ENCODE results near the gene ENTPD8. TPM values are rescaled to one million over a fixed set of nuclear protein-coding genes. Genes with fewer than 3 reads are reported as not detected.

ENTPD8 gene
- total RNA-seq, 2 experiments from 2014 or later = not detected

DNA sequence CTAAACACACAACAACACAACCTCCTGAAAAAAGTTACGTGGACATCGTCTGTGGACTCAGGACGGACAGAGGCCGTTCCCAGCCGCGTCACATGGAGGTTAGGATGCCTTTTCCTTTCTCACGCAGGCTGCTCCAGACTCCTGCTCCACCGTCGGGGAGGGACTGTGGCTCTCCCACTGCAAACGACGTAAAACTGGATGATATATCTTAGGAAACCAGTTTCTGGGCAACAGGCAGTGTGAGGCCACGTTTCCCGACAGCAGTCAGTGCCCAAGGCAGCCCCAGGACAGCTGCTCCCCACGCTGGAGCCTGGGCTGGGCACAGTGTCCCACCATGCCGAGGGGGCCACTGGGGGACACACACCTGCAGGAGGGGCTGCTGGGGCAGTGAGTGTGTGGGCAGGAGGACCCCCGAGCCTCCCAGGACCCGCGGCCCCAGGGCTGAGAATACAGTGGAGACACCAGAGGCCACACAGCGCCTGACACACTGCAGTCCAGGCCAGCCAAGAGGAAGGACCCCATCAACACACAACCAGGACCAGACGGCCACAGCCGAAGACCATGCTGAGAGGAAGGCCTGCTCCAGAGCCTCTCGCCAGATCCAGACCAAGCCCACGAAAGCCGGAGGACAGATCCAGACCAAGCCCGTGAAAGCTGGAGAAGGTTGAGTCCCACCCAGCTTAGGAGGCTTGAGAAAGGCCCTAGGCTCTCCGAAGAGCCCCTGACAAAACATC lies 44.4 kb downstream of the ENTPD8 start:
- Mint-ChIP-seq H3K36me3 (peaks cover 3% of the 10 kb centered on the region), H3K9me3 (no peaks in the 10 kb centered on the region), H3K4me3 (no peak overlapping the region), H3K27ac (peak overlapping the region; percentile 74), H3K27me3 (no peaks in the 10 kb centered on the region), H3K4me1 (peaks cover 16% of the 10 kb centered on the region)
- no peak for DNase-seq

- DNase-seq = no peak
- Mint-ChIP-seq H3K4me3 (no peak overlapping the region), H3K4me1 (peaks cover 16% of the 10 kb centered on the region), H3K27me3 (no peaks in the 10 kb centered on the region), H3K36me3 (peaks cover 3% of the 10 kb centered on the region), H3K27ac (no peak overlapping the region), H3K9me3 (no peaks in the 10 kb centered on the region)
These were observed 44.9 kb downstream of the ENTPD8 start for GRCh38 chr9:137396227-137396626.

DNA sequence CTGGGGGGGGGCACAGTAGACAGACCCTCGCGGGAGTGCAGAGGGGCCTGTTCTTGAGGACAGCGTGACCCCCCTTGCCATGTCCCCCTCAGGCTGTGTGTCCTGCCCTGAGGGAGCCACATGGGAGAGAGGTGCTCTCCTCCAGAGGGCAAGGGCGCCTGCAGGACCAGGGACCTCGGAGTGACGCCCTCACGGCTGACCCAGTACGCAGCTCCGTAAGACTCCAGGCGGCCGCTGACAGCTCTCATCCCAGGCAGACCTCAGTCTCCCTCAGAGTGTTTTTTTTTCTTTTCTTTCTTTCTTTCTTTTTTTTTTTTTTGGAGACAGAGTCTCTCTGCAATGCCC lies 45.5 kb downstream of the ENTPD8 start:
- H3K27me3 Mint-ChIP-seq = no peaks in the 10 kb centered on the region
- peaks cover 16% of the 10 kb centered on the region for H3K4me1 Mint-ChIP-seq
- no peak overlapping the region for H3K4me3 Mint-ChIP-seq
- no peak overlapping the region for H3K27ac Mint-ChIP-seq
- H3K36me3 Mint-ChIP-seq = peaks cover 3% of the 10 kb centered on the region
- H3K9me3 Mint-ChIP-seq = no peaks in the 10 kb centered on the region
- no peak for DNase-seq

- Mint-ChIP-seq H3K9me3 (no peaks in the 10 kb centered on the region), H3K4me1 (peaks cover 16% of the 10 kb centered on the region), H3K27me3 (no peaks in the 10 kb centered on the region), H3K36me3 (peaks cover under 1% of the 10 kb centered on the region), H3K27ac (no peak overlapping the region), H3K4me3 (no peak overlapping the region)
- DNase-seq = no peak
These were observed 46.1 kb downstream of the ENTPD8 start for GRCh38 chr9:137394866-137395665.

DNA sequence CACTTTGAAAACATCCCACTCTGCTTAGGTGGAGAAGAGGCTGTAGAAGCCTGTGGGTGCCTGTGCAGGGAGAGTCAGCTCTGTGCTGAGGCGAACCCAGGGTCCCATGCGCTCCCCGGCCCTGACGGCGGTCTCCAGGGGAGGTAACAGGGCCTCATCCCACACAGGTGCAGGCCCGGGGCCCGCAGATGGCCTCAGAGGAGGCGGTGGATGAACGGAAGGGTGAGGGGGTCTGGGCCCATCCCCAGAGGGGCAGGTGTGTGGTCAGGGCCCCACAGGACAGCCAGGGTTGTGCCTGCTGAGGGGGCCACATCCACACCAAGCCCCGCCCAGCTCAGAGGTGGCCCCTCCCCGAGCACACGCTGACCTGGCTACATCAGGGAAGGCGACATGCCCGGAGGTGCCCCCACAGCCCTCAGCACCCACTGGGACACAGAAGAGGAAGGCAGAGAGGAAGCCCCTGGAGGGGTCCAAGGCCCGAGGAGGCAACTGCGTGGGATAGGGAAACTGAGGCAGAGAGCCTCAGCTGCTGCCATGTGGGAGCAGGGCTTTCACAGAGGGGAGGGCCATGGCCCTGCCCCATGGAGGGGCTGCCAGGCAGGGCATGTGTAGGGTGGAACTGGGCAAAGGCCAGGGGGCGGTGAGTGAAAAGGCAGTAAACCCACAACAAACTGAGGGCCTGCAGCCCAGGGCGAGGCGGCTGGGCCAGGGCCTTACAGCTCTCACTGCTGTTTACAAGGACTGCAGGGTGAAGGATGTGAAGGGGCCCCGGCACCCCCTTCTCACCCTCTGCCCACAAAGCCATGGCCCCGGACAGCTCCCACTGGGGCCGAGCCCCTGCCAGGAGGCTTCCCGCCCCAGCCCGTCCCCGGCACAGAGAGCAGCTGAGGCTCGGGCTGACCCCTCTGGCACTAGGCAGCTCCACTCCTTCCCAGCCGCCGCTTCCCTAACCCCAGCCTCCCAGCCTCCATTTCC lies 47.7 kb downstream of the ENTPD8 start:
- Mint-ChIP-seq H3K27me3 (no peaks in the 10 kb centered on the region), H3K4me3 (no peak overlapping the region), H3K36me3 (no peaks in the 10 kb centered on the region), H3K4me1 (peaks cover 15% of the 10 kb centered on the region), H3K27ac (no peak overlapping the region), H3K9me3 (no peaks in the 10 kb centered on the region)
- DNase-seq = no peak

- Mint-ChIP-seq H3K4me1 (peaks cover 8% of the 10 kb centered on the region), H3K9me3 (no peaks in the 10 kb centered on the region), H3K36me3 (no peaks in the 10 kb centered on the region), H3K27me3 (no peaks in the 10 kb centered on the region), H3K27ac (no peak overlapping the region), H3K4me3 (no peak overlapping the region)
- no peak for DNase-seq
These were observed 48.7 kb downstream of the ENTPD8 start for GRCh38 chr9:137392232-137393007.

DNA sequence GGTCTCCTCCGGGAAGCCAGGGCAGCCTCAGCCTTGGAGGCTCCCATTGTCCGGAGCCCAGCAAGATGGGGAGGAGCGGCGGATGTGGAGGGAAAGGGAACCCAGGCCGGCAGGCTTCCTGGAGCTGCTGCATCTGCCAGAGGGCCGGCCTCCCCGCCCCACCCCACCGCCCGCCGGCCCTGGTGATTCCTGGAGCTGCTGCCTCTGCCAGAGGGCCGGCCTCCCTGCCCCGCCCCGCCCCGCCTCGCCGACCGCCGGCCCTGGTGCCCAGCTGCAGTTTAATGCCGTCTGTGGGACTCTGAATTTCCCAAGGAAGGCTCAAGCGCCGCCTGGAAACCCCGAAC lies 49.8 kb downstream of the ENTPD8 start:
- no peaks in the 10 kb centered on the region for H3K9me3 Mint-ChIP-seq
- H3K36me3 Mint-ChIP-seq = no peaks in the 10 kb centered on the region
- DNase-seq = no peak
- H3K4me3 Mint-ChIP-seq = no peak overlapping the region
- no peak overlapping the region for H3K27ac Mint-ChIP-seq
- H3K4me1 Mint-ChIP-seq = peaks cover 7% of the 10 kb centered on the region
- H3K27me3 Mint-ChIP-seq = no peaks in the 10 kb centered on the region

DNA sequence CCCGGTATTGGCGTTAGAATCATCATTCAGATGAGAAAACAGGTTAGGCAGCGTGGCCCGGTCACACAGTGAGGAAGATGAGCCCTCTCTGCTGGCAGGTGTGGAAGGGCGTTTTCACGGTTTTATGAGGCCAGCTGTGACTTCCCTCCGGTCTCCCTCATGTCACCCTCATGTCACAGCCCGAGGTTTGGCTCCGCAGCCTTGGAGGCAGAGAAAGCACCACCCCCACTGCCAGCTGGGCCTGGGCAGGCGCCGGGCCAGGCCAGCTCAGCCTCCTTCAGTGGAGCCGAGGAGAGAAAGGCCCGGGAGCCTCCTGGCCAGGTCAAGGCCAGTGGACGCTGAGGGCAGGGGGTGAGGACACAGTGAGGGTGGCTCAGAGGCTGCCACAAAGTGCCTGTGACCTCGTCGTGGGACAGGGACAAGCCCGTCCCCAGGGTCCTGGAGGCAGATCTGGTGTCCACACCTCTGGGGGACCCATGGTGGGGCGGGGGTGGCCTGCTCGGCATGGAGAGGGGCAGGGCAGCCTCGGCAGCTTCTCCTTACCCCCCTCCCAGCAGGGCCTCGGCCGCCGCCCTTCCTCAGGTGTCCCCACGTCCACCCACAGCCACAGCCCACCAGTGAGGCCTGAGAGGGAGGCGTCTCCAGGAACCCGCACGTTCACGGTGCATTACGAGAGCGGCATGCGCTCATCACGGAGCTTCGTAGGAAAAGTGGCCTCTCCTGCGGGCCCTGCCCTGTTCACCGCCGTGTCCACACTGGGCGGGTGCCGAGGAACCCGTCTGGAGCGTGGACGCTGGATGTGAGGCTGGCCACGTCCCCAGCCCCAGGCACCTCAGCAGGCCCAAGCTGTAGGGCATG lies 50.4 kb downstream of the ENTPD8 start:
- DNase-seq = no peak
- Mint-ChIP-seq H3K36me3 (no peaks in the 10 kb centered on the region), H3K9me3 (no peaks in the 10 kb centered on the region), H3K4me3 (no peak overlapping the region), H3K27me3 (no peaks in the 10 kb centered on the region), H3K4me1 (peaks cover 7% of the 10 kb centered on the region), H3K27ac (no peak overlapping the region)

GRCh38 chr9:137389428-137389746 lies 51.8 kb downstream of the ENTPD8 start:
- no peak overlapping the region for H3K27ac Mint-ChIP-seq
- H3K4me3 Mint-ChIP-seq = no peak overlapping the region
- DNase-seq = no peak
- no peaks in the 10 kb centered on the region for H3K9me3 Mint-ChIP-seq
- no peaks in the 10 kb centered on the region for H3K36me3 Mint-ChIP-seq
- H3K4me1 Mint-ChIP-seq = peaks cover 7% of the 10 kb centered on the region
- no peaks in the 10 kb centered on the region for H3K27me3 Mint-ChIP-seq

GRCh38 chr9:137388589-137389427 lies 52.3 kb downstream of the ENTPD8 start:
- no peak for DNase-seq
- Mint-ChIP-seq H3K36me3 (no peaks in the 10 kb centered on the region), H3K9me3 (no peaks in the 10 kb centered on the region), H3K4me1 (peaks cover 7% of the 10 kb centered on the region), H3K27ac (no peak overlapping the region), H3K27me3 (no peaks in the 10 kb centered on the region), H3K4me3 (no peak overlapping the region)

DNA sequence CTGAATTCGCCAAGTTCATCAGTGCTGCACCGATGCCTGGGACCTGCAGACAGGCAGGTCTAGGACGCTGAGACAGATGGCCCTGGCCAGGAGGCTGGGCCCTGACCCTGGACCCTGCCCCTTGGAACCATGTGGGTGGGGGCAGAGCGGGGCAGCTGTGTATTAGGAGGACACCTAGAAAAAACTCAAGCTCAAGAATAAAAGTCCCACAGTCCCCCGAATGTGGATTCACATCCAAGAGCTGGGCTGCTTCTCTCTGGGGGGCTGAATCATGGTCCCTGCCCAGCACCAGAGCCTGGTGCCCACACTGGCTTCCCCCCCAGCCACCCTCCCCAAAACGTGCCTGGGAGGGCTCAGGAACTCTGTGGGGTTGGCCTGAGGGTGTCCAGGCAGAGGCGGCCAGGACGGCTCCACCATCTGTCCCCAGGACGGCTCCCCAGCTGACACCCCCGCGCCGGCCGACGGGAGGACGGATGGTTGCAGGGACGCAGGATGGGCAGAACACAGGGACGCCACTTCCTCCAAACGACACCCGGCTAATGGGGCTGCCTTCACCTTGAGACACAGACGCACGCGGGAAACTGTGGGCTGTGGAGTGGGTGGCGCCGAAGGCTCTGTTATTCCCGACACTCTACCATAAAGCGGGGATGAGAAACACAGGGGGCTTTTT lies 53.1 kb downstream of the ENTPD8 start:
- H3K36me3 Mint-ChIP-seq = no peaks in the 10 kb centered on the region
- H3K4me3 Mint-ChIP-seq = no peak overlapping the region
- no peak for DNase-seq
- peak overlapping the region; percentile 48 for H3K27ac Mint-ChIP-seq
- H3K4me1 Mint-ChIP-seq = peaks cover 7% of the 10 kb centered on the region
- no peaks in the 10 kb centered on the region for H3K9me3 Mint-ChIP-seq
- no peaks in the 10 kb centered on the region for H3K27me3 Mint-ChIP-seq

- peak overlapping the region; percentile 74 for H3K27ac Mint-ChIP-seq
- no peaks in the 10 kb centered on the region for H3K36me3 Mint-ChIP-seq
- no peaks in the 10 kb centered on the region for H3K27me3 Mint-ChIP-seq
- no peak for DNase-seq
- peaks cover 7% of the 10 kb centered on the region for H3K4me1 Mint-ChIP-seq
- no peak overlapping the region for H3K4me3 Mint-ChIP-seq
- no peaks in the 10 kb centered on the region for H3K9me3 Mint-ChIP-seq
These were observed 53.9 kb downstream of the ENTPD8 start for GRCh38 chr9:137387114-137387890.
